SU-DHL-6 (cell line): ENCODE measurements around the gene NCOA5.

Experiments
- H2AFZ ChIP-seq: fragments of 200-600 bp; sonication (generic); 2 replicates; pipeline ENCODE4 v1.6.1; 2014; ENCODE audit warnings: low read depth, mild to moderate bottlenecking, moderate library complexity, mixed read lengths, antibody characterized with exemption, low read length; ENCODE audit not compliant: severe bottlenecking
- H3F3A ChIP-seq: fragments of 200-600 bp; shearing (Covaris generic); 2 replicates; pipeline ENCODE4 v1.6.0; 2016; ENCODE audit warnings: antibody characterized with exemption, mild to moderate bottlenecking; ENCODE audit not compliant: insufficient read depth
- H3K27ac ChIP-seq: fragments of 200-600 bp; sonication (generic); 2 replicates; pipeline ENCODE4 v1.5.1; 2016; ENCODE audit warnings: low read depth, mild to moderate bottlenecking, low read length, moderate library complexity, mixed read lengths
- H3K27me3 ChIP-seq: fragments of 200-600 bp; sonication (generic), shearing (Covaris generic); 2 replicates; pipeline ENCODE4 v1.6.0; 2014; ENCODE audit warnings: mild to moderate bottlenecking, low read length
- H3K36me3 ChIP-seq: fragments of 200-600 bp; sonication (generic); 2 replicates; pipeline ENCODE4 v1.6.1; 2014; ENCODE audit warnings: mild to moderate bottlenecking, low read length, mixed read lengths
- H3K4me2 ChIP-seq: fragments of 300-600, 200-600 bp; shearing (Covaris generic), sonication (generic); 2 replicates; pipeline ENCODE4 v1.6.0; 2014; ENCODE audit warnings: low read length, low read depth, mild to moderate bottlenecking; ENCODE audit not compliant: poor library complexity, severe bottlenecking
- H3K4me3 ChIP-seq: fragments of 200-600 bp; sonication (generic); 2 replicates; pipeline ENCODE4 v1.5.1; 2014; ENCODE audit warnings: antibody characterized with exemption, low read length, mild to moderate bottlenecking, mixed read lengths; ENCODE audit not compliant: insufficient read depth, poor library complexity, severe bottlenecking
- H3K79me2 ChIP-seq: fragments of 200-600 bp; sonication (generic); 2 replicates; pipeline ENCODE4 v1.6.1; 2014; ENCODE audit warnings: mild to moderate bottlenecking, low read length, moderate library complexity; ENCODE audit not compliant: insufficient read depth
- H3K9ac ChIP-seq: fragments of 200-600 bp; sonication (generic); 2 replicates; pipeline ENCODE4 v1.7.0; 2014; ENCODE audit warnings: mild to moderate bottlenecking, low read length
- H3K9me2 ChIP-seq: fragments of 200-600 bp; sonication (generic); replicated peaks from 2 replicates; pipeline ENCODE4 v1.6.1; 2014; ENCODE audit warnings: low read length; ENCODE audit not compliant: insufficient read depth
- H3K9me3 ChIP-seq: fragments of 200-600 bp; sonication (generic); 2 replicates; pipeline ENCODE4 v1.6.1; 2014; ENCODE audit warnings: low read length, mixed read lengths; ENCODE audit not compliant: insufficient read depth
- H4K20me1 ChIP-seq: fragments of 200-600 bp; sonication (generic); 2 replicates; pipeline ENCODE4 v1.6.1; 2014; ENCODE audit warnings: low read depth, mild to moderate bottlenecking, antibody characterized with exemption, low read length, moderate library complexity, mixed read lengths
- EZH2phosphoT487 ChIP-seq: fragments of 200-600 bp; sonication (generic), shearing (Covaris generic); conservative IDR thresholded peaks from 2 replicates; pipeline ENCODE4 v1.6.1; 2018; ENCODE audit warnings: mild to moderate bottlenecking, antibody characterized with exemption, low read length, moderate library complexity, mixed read lengths
- TF ChIP-seq, protein P1 (sequence below): fragments of 200-600 bp; sonication (generic); IDR thresholded peaks from one replicate; pipeline ENCODE4 v1.5.1; 2017; ENCODE audit warnings: antibody characterized with exemption, mild to moderate bottlenecking, low read length, moderate library complexity; ENCODE audit not compliant: insufficient read depth, poor library complexity, severe bottlenecking

NCOA5 gene

DNA sequence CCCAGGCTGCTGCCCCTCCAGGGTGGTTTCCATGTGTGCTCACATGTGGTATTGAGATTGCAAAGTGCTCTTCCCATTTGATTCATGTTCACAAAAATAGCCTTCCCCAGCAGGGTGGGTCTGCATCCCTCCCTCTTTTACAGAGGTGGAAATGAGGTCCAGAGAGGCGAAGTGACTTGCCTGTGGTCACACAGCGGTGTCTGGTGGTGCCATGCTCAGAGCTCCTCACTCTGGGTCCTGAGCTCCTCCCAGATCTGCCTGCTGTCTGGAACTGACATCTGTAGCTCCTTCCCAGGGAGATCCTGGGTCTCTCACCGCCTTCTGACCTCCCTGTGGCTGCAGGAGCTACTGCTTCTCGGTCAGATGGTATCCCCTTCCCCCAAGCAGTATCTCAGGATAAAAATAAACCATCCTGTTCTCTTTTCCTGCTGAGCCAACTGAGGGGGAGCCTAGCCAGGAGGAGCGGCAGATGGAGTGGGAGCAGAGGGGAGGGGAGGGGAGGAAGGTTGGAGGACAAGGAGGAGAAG is 40.3 kb upstream of the NCOA5 start:
- no peak for TF ChIP-seq EZH2phosphoT487
- TF ChIP-seq, protein P1, sequence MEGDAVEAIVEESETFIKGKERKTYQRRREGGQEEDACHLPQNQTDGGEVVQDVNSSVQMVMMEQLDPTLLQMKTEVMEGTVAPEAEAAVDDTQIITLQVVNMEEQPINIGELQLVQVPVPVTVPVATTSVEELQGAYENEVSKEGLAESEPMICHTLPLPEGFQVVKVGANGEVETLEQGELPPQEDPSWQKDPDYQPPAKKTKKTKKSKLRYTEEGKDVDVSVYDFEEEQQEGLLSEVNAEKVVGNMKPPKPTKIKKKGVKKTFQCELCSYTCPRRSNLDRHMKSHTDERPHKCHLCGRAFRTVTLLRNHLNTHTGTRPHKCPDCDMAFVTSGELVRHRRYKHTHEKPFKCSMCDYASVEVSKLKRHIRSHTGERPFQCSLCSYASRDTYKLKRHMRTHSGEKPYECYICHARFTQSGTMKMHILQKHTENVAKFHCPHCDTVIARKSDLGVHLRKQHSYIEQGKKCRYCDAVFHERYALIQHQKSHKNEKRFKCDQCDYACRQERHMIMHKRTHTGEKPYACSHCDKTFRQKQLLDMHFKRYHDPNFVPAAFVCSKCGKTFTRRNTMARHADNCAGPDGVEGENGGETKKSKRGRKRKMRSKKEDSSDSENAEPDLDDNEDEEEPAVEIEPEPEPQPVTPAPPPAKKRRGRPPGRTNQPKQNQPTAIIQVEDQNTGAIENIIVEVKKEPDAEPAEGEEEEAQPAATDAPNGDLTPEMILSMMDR: no peak
- Histone ChIP-seq H3F3A (no peaks in the 10 kb centered on the region), H2AFZ (no peak overlapping the region), H3K79me2 (no peaks in the 10 kb centered on the region), H3K27ac (no peak overlapping the region), H3K9me3 (no peaks in the 10 kb centered on the region), H4K20me1 (no peaks in the 10 kb centered on the region), H3K4me2 (no peak overlapping the region), H3K9me2 (no peaks in the 10 kb centered on the region), H3K9ac (no peak overlapping the region), H3K4me3 (no peak overlapping the region), H3K27me3 (no peaks in the 10 kb centered on the region), H3K36me3 (no peaks in the 10 kb centered on the region)

DNA sequence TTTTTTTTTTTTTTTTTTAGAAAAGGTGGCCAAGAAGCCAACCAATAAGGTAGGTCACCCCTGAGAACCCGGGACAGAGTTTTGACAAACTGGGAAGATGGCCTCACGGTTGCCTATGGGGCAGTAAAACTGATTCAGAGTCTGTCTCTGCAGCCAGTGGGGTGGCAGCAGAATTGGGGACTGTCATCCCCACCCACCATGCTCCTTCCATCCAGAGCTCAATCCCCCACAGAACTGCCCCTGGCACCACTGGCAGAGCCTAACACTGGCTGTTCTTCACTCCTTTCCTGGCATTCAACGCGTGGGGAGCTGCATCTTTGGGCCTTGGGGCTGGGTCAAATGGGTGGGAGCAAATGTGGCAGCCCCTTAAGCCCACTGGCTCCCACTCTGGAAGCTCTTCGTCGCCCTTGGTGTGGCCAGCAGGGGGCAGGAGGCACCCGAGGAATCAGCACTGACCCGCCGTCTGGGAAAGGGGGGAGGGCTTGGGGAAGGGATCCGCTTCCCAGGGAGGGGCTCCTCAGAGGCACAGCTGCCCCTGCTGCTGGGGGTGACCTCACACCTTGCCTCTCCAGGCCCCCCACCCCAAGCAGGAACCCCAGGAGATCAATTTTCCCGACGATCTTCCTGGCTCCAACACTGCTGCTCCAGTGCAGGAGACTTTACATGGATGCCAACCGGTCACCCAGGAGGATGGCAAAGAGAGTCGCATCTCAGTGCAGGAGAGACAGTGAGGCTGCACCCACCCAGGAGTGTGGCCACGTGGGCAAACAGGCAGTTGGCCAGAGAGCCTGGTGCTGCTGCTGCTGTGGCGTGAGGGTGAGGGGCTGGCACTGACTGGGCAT is 38.8 kb upstream of the NCOA5 start:
- Histone ChIP-seq H3K9me2 (no peaks in the 10 kb centered on the region), H3K27me3 (no peaks in the 10 kb centered on the region), H3K4me2 (no peak overlapping the region), H3K79me2 (no peaks in the 10 kb centered on the region), H4K20me1 (no peaks in the 10 kb centered on the region), H3K27ac (no peak overlapping the region), H3F3A (no peaks in the 10 kb centered on the region), H3K9ac (no peak overlapping the region), H3K9me3 (no peaks in the 10 kb centered on the region), H2AFZ (no peak overlapping the region), H3K4me3 (no peak overlapping the region), H3K36me3 (no peaks in the 10 kb centered on the region)
- TF ChIP-seq, protein P1: peak; percentile 50
- no peak for TF ChIP-seq EZH2phosphoT487

DNA sequence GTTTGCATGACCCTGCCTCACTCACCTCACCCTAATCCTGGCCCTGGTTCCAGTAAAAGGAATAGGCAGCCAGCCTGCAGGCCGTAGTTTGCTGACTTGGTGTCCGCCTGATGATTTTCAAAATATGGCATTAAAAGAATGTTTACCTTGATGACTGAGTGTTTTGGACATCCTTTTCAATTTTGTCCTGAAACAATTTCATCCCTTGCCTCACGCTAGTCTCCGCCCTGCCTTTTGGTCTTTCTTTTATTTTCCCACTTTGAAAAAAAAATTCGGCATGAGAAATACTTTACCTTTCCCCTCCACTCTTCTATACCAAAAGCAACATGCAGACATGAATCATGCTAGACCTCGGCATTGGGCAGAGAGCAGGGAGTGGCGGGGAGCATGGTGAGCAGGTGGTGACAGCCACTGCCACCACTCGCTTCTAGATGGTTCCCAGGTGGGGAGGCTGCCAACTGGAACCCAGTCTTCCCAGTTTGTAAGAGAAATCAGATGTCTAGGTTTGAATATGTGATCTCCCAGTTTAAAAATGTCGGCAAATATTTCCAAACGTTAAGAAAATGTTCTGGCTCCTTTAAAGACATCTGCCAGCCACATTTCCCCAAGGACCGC is 37.7 kb upstream of the NCOA5 start:
- H3K4me3 ChIP-seq: no peak overlapping the region
- H3K9me2 ChIP-seq: no peaks in the 10 kb centered on the region
- H3F3A ChIP-seq: no peaks in the 10 kb centered on the region
- no peaks in the 10 kb centered on the region for H3K9me3 ChIP-seq
- H2AFZ ChIP-seq: no peak overlapping the region
- H3K27me3 ChIP-seq: no peaks in the 10 kb centered on the region
- H3K4me2 ChIP-seq: no peak overlapping the region
- TF ChIP-seq, protein P1: no peak
- TF ChIP-seq EZH2phosphoT487: no peak
- H4K20me1 ChIP-seq: no peaks in the 10 kb centered on the region
- H3K79me2 ChIP-seq: no peaks in the 10 kb centered on the region
- H3K9ac ChIP-seq: no peak overlapping the region
- no peaks in the 10 kb centered on the region for H3K36me3 ChIP-seq
- no peak overlapping the region for H3K27ac ChIP-seq
